HG03095 (cell line): Measurements from ENCODE around the gene ARL5B.
A peak's percentile ranks its signal among the peaks of the same experiment; 100 is the strongest.

Experiments used
- ATAC-seq: cut with Tn5 transposase; IDR thresholded peaks from one replicate; pipeline ENCODE4 v1.9.1; 2021; ENCODE audit warnings: moderate library complexity; ENCODE audit not compliant: unreplicated experiment

The ARL5B gene

DNA sequence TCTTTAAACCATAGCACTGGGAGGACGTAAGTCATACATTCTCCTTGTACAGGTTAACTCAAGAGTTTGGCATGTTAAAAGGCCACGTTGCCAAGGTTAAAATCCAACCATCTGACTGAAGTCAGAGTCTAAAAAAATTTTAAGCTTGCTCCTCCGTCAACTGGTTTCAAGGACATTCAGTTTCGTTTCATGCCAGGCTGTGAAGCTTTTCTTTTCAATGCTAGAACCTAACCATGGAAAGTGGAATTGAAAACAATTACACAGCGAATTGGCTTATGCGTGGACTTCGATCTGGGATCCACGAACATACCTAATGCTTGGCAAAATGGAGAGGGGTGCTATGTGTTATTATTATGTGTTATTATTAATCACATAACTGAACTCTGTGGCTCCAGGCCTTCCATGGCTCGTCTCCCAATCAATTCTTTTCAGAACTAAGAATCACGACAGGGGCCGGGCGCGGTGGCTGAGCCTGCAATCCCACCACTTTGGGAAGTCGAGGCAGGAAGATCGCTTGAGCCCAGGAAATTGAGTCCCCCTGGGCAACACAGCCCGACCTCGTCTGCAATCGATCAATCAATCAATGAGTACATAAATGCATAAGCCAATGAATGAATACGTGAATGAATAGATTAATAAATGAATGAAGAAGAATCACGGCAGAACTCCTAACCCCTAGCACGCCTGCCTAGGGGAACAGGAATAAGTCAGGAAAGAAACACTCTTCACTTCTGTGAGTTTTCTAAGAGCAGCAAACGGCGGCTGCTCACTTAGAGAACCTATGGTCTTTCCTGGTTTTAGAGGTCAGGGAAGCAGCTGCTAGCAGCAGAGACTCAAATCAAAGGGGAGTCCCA, 733 bp upstream of the ARL5B start:
- ATAC-seq: peak; percentile 1

DNA sequence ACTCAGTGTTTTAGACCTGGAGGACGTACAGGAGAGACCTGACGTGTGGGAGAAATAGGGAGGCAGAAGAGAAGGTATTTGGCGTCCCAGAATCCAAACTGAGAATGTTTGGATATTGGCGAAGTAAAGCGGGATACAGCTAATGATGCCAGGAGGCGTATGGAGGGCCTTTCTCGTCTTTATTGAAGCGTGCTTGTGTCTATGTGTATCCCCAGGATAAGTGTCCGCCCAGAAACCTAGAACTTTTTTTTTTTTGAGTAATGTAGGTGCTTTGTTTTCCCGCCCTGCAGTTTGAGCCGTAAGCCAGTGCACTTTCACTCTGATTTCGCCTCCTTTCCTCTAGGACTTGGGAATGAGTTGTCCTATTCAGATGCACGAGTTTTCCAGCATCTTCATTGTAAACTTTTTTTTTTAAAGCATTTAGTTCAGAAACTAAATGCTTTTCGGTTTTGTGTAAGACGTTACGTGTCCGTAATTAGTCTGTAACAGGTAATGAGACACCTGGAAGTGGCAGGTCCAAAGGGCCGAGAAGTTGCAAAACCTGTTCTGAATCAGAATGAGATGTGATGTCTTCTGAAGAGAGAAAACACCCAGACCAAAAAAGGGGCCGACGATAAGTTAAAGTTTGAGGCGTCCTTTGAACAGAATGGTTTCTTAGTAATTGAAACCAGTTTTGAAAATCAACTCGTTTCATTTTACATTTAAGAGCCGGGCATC, 746 bp downstream of the ARL5B start:
- ATAC-seq: peak; percentile 16

GRCh38 chr10:18660816-18661431, 1.7 kb downstream of the ARL5B start:
- ATAC-seq: no peak

DNA sequence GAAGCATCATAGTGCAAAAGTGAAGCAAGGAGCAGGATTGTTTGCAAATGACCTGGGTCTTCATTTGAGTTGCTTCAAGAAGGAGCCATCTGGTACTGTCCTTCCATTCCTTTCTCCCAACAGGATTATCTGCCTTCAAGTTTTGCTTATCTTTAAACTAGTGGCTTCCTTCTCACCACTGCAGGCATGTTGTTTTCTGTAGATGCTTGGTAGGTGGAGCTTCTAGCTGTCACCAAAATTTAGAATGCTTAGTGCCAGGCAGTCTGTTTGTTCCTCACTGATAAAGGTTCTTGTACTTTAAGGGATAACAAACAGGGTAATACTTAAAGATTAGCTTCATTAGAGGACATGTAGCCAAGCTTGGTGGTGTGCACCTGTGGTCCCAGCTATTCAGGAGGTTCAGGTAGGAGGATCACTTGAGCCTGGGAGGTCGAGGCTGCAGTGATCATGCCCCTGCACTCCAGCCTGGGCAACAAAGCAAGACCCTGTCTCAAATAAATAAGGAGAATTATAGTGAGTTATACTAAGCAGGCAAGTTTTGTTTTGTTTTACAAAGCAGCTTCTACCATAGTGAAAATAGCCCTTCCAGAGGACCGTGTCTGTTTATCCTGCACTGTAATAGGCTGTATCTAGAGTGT, 5.7 kb downstream of the ARL5B start:
- ATAC-seq: no peak

- ATAC-seq: no peak
These were observed 6.8 kb downstream of the ARL5B start for GRCh38 chr10:18665815-18666558.

DNA sequence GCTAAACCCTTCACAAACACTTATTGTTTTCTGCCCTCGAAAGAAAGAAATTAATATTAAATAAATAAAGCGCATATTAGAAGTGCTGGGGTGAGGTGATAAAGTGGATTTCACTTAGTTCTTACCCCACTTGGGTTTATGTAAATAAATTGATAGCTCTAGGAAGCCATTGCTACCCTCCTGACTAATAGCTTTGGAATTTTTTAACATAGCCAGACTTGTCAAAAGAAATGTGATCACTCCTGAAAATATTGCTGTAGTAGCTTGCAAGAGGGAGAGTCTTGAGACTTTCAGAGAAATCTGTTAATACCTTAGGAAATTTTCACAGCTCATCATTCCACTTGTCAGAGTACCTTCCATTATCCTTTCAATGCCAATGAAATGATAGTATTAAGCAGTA, 7.6 kb downstream of the ARL5B start:
- ATAC-seq: no peak

- ATAC-seq: no peak
These were observed 8.8 kb downstream of the ARL5B start for GRCh38 chr10:18668026-18668425.

DNA sequence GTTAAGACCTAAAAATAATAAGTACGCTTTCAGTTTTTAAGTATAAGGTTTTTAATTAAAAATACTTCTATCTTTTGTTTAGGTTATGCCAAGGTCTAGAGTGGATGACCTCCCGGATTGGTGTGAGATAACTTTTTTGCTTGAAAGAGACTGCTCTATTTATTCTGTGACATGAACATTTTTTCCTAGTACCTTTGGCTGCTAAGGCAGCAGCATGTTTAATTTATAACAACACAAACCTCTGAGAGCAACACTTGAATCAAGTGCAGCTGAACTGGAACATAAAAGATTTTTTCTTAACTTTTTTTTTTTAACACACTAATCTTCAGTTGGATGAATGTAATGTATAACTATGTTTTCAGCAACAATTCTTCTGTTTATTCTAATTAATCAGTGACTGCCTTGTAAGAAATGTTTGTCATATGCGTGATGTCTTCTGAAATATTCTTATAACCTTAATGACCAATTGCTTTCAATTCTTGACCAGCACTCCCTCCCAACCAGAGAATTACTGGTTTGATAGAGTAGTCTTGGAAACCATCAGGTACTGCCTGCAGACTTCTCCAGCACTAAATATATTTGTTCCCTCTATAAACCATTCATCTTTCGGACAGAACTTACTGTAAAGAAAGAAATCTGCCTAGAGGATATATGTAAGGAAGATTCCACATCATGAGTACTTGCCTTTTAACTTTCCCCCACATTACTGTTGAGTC, 16.0 kb downstream of the ARL5B start:
- no peak for ATAC-seq

DNA sequence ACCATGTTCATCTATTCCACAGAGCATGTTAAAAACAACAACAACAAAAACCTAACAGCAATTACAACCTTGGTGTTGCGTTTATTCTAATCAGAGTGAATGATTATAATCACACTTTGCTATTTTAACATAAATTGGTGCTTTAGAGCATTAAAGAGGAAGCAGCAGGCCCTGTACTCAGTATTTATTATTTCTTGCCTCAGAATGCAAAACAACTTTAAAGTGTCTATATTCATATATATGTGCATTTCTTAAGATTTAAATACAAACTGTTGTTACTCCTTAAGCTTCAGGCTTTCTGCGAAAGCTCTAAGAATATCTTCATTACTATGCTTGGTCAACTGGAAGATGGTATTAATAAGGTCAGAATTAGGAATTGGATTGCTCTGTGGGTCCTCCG, 21.5 kb downstream of the ARL5B start:
- ATAC-seq: no peak

GRCh38 chr10:18681366-18681765, 22.1 kb downstream of the ARL5B start:
- ATAC-seq: no peak

- ATAC-seq: no peak
These were observed 22.8 kb downstream of the ARL5B start for GRCh38 chr10:18681971-18682411.

DNA sequence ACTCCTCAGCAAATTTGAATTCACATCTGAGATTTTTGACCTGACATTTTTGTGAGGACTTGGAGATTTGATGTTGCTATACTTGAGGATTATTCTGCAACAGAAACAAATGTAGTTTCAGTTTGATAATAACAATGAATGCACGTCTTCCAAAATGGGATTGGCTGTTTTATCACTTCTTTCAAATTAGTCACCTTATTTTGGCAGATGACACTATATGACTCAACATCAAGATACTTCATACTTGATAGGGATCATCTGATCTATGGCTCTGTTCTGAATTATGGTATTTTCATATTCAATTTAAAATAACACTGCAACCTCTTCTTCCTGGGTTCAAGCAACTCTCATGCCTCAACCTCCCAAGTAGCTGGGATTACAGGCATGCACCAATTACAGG, 24.2 kb downstream of the ARL5B start:
- no peak for ATAC-seq

DNA sequence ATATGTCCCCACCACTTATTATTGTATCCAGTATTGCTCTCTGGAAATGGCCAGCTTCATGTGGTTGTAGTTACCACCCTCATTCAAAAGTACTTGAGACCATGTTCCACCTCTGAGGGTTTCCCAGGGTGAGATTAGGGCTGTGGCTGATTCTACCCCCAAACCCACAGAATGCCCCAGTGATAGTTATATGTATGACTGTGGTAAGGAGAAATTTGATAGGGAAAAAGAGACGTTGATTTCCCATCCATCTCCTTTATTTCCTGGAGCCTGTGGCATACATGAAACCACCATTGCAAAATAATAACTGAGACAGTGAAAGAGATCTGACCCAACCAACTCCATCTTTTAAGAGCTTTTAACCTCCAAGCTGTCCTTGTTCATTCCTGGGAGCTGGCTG, 25.2 kb downstream of the ARL5B start:
- ATAC-seq: no peak

DNA sequence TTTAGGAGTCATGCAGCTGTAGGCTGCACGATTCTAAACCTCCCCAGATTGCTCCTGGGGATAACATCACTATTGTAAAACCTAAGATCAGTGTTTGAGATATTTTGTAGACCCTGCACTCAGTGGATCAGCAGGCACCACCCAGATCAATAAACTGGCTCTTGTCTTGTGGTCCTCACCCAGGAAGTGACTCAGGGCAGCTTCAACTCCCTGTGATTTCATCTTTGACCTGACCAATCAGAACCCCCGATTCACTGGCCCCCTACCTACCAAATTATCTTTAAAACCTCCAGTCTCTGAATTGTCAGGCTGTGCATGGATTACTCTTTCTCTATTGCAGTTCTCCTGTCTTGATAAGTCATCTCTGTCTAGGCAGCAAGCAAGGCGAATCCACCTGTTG, 25.7 kb downstream of the ARL5B start:
- ATAC-seq: no peak

GRCh38 chr10:18685555-18685954, 26.3 kb downstream of the ARL5B start:
- ATAC-seq: no peak

GRCh38 chr10:18687195-18687594, 28.0 kb downstream of the ARL5B start:
- no peak for ATAC-seq

- no peak for ATAC-seq
These were observed 28.5 kb downstream of the ARL5B start for GRCh38 chr10:18687706-18688105.

- no peak for ATAC-seq
These were observed 30.3 kb downstream of the ARL5B start for GRCh38 chr10:18689498-18689897.

DNA sequence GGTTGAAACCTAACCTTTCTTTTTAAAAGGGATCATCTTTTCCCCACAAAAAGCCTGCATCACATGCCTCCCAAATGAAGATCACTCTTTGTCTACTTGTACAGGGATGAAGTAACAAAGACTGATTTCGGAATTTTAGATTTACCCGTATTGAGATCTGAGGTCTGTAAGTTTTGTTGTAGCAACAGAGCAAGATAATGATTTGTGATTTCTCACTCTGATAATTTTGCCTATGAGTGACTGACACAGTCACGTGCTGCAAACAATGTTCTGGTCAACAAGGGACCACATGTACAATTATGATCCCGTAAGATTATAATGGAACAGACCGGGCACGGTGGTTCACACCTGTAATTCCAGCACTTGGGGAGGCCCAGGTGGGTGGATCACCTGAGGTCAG, 31.3 kb downstream of the ARL5B start:
- ATAC-seq: no peak
